Thymus (tissue), 11 donors: Measurements from ENCODE around the gene CFB. TPM values are rescaled to one million over a fixed set of nuclear protein-coding genes. Genes with fewer than 3 reads are reported as not detected.
"Not testable (repeated sequence)": the region's sequence is repeated elsewhere in the genome, so short reads cannot be mapped to it uniquely, and the experiment has no call there.

ENCODE experiments used
- DNase-seq, 9 donors: peaks; one replicate each; pipeline ENCODE4 v3.0.0-alpha.2; 2013; ENCODE audit warnings: low spot score in 9 of 9, low read depth in 6 of 9, missing footprints in 1 of 9
- H3K27ac ChIP-seq, 2 donors: one replicate each; pipeline ENCODE4 v1.5.1; 2013; ENCODE audit warnings: control low read depth in 1 of 2, low read depth in 1 of 2, low read length in 1 of 2, mild to moderate bottlenecking in 1 of 2, moderate library complexity in 1 of 2
- H3K27me3 ChIP-seq, 2 donors: one replicate each; pipeline ENCODE4 v1.5.1; 2013; ENCODE audit warnings: low read length in 1 of 2; ENCODE audit not compliant: control insufficient read depth in 2 of 2, insufficient read depth in 1 of 2
- H3K36me3 ChIP-seq, 2 donors: one replicate each; pipeline ENCODE4 v1.5.1; 2013; ENCODE audit warnings: low read length in 1 of 2, mild to moderate bottlenecking in 1 of 2, moderate library complexity in 1 of 2; ENCODE audit not compliant: control insufficient read depth in 2 of 2, insufficient read depth in 2 of 2
- H3K4me1 ChIP-seq, 2 donors: one replicate each; pipeline ENCODE4 v1.5.1; 2013; ENCODE audit warnings: low read length in 2 of 2; ENCODE audit not compliant: control insufficient read depth in 2 of 2, insufficient read depth in 2 of 2
- H3K4me3 ChIP-seq, 2 donors: one replicate each; pipeline ENCODE4 v1.5.1; 2013; ENCODE audit warnings: low read length in 2 of 2, control low read depth in 1 of 2, mild to moderate bottlenecking in 1 of 2
- H3K9me3 ChIP-seq, 2 donors: one replicate each; pipeline ENCODE4 v1.5.1; 2013; ENCODE audit warnings: low read length in 1 of 2, mild to moderate bottlenecking in 1 of 2; ENCODE audit not compliant: control insufficient read depth in 2 of 2, insufficient read depth in 1 of 2
- WGBS: extraction: QIAGEN DNeasy Blood & Tissue Kit; methylation state at CpG from one replicate; pipeline ENCODE4 v1.1.7; 2013; 5-methylcytosine and 5-hydroxymethylcytosine counted together
- polyA plus RNA-seq: library from polyadenylated mRNA; stranded (reverse); fragments of 200-250 nt; gene quantifications from one replicate; pipeline ENCODE4 v1.2.3, GENCODE V29; 2013
- total RNA-seq: library from RNA; stranded (reverse); fragments of 120-200 nt; gene quantifications from one replicate; pipeline ENCODE4 v1.2.4, GENCODE V29; 2013
- donor health status: healthy.

CFB gene
- total and polyA plus RNA-seq, 2 donors: 17.0 to 41.0 TPM

DNA sequence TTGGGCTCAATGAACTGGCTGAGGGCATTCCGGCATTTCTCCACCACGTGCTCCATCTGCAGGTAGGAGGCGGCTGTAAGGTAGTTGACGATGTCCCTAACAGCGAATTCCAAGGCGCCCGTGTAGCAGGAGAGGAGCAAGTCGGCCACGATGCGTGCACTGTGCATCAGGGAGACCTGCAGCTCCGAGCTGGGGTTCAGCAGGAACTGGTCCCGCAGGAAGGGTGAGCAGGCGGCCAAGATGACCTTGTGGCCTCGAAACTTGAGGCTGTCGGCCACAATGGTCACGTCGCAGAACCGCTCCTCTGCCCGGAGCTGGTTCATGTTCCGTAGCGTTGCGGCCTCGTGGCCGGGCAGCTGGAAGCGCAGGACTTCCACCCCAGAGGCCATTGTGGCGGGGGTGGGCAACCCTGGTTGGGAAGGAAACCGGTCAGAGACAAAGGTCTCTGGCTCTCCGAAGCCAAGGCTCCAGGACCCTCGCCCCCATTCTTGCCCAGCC lies 44.9 kb upstream of the CFB start:
- Histone ChIP-seq H3K9me3 (no peaks in the 10 kb centered on the region), H3K36me3 (peaks cover 6 to 8% of the 10 kb centered on the region in 2 donors), H3K27me3 (no peaks in the 10 kb centered on the region), H3K4me3 (peak overlapping the region; percentile 57 to 69), H3K27ac (no peak overlapping the region), H3K4me1 (peaks cover 23 to 34% of the 10 kb centered on the region in 2 donors)
- DNase-seq: no peak
- 87% methylated on average over 29 of the region's 29 CpGs for WGBS

DNA sequence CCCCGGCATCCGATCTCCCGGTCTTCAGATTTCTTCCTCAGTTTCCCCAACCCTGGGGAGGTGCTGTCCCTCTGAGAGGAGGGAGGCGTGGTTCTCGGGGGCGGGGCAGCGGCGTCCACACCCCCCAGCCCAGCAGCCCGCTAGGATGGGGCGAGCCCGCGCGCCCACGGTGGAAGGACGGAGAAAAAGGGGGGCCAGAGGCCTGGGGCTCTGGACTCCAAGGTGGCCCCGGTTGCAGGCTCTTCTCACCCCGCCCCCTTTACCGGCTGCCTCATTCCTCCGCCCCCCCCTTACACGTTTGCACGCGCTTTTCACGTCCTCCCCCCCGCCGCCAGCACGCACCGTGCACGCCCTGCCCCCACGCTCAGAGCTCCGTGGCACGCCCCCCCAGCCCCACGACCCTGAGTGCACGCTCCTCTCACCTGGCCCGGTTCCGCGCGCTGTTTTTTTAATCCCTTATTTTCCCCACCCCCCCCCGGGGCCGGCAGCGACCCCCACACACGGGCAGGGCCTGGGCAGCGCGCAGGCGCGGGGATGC lies 44.4 kb upstream of the CFB start:
- WGBS: 4% methylated on average over 45 of the region's 45 CpGs
- Histone ChIP-seq H3K27me3 (no peaks in the 10 kb centered on the region), H3K4me1 (peaks cover 23 to 30% of the 10 kb centered on the region in 2 donors), H3K9me3 (no peaks in the 10 kb centered on the region), H3K36me3 (peaks cover under 1 to 4% of the 10 kb centered on the region in 2 donors), H3K4me3 (peak overlapping the region; percentile 57 to 69), H3K27ac (peak overlapping the region; percentile 42 to 44)
- DNase-seq: peak in 5 of 9 donors; percentile 27 to 66 (median 44)

DNA sequence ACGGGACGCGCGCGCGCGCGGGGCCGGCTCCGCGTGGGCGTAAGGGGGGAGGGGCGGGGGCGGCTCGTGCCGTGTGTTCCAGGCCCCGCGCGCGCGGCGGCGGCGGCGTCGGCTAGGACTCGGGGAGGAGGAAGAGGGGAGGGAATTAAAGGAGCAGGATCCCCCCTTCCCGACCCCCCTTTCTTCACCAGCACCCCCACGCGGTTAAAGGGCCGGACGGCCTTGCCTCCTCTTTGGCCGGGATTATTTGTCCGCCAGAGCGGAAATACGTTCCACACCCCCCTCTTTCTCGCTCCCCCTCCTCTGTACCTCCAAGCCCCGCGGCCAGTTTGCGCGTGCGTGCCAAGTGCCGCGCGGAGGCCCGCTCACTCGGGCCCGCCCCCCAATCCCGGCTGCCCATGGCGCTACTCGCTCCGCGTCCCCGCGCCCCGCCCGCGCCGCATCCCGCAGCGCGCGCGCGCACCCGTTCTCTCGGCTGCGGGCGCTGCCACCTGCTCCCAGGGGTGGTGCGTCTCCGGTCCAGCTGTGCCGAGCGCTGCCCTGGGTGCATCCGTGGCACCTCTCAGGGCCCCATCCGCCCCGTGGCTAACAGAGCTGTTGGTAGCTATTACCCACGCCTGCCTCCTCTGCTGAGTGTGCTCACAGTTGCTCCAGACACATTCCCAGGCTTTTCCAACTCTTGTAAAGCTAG lies 43.8 kb upstream of the CFB start, which contains the start of gene ZBTB12:
Gene ZBTB12, minus strand, starts transcription at position 134 of the 691 bp plus-strand sequence. CDS start 781 bp downstream, outside the sequence.
- peak within 1 kb of the TSS; percentile 57 to 69 for H3K4me3 ChIP-seq
- no peaks in the 10 kb centered on the region for H3K9me3 ChIP-seq
- peaks cover 0 to 4% of the 10 kb centered on the region in 2 donors for H3K36me3 ChIP-seq
- no peaks in the 10 kb centered on the region for H3K27me3 ChIP-seq
- peak; percentile 58 to 90 (median 77) for DNase-seq
- under 1% methylated on average over 77 of the region's 77 CpGs for WGBS
- H3K4me1 ChIP-seq: peaks cover 19 to 25% of the 10 kb centered on the region in 2 donors
- peak within 1 kb of the TSS; percentile 82 to 84 for H3K27ac ChIP-seq

- WGBS: 97% methylated on average over 3 of the region's 3 CpGs
- Histone ChIP-seq H3K27ac (no peak overlapping the region), H3K9me3 (no peaks in the 10 kb centered on the region), H3K4me3 (no peak overlapping the region), H3K36me3 (peaks cover 0 to 4% of the 10 kb centered on the region in 2 donors), H3K4me1 (peaks cover 14 to 19% of the 10 kb centered on the region in 2 donors), H3K27me3 (no peaks in the 10 kb centered on the region)
- no peak for DNase-seq
Observed at GRCh38 chr6:31903957-31904356, 41.9 kb upstream of the CFB start.

DNA sequence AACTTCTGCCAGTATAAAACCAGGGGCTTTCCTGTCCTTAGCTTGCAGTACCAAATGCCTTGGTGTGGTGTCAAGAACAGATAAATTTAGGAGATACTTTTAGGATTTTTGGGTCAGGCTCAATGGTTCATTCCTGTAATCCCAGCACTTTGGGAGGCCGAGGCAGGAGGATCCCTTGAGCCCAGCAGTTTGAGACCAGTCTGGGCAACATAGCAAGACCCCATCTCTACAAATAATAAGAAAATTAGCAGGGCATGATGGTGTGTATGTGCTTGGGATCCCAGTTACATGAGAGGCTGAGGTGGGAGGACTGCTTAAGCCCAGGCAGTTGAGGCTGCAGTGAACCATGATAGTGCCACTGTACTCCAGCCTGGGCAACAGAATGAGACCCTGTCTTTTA lies 40.9 kb upstream of the CFB start:
- H3K4me3 ChIP-seq: no peak overlapping the region
- no peak overlapping the region for H3K27ac ChIP-seq
- no peaks in the 10 kb centered on the region for H3K27me3 ChIP-seq
- 96% methylated on average over 1 of the region's 1 CpG for WGBS
- DNase-seq: no peak
- H3K36me3 ChIP-seq: peaks cover 0 to under 1% of the 10 kb centered on the region in 2 donors
- no peaks in the 10 kb centered on the region for H3K9me3 ChIP-seq
- peaks cover 8 to 15% of the 10 kb centered on the region in 2 donors for H3K4me1 ChIP-seq

DNA sequence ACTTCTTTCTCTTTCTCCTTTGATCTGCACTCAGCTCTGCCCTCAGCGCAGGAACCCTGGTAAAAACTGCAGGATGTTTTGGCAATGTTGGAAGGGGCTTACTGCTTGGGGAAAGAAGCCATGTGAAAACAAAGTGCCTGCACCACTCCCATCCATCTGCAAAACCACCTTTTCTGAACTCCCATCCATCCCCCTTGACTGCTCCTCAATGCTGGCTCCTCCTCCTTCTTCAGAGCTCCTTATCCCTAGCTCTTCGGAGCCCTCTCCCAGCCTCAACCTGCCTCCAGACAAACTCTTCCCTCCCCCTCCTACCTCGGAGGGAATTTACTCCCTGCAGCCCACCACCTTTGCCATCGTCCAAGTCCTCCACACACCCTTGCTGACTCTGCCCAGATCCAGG lies 39.8 kb upstream of the CFB start:
- Histone ChIP-seq H3K27me3 (no peaks in the 10 kb centered on the region), H3K27ac (peak overlapping the region in 1 of 2 donors; percentile 4), H3K36me3 (no peaks in the 10 kb centered on the region), H3K4me1 (peaks cover 8 to 13% of the 10 kb centered on the region in 2 donors), H3K9me3 (no peaks in the 10 kb centered on the region), H3K4me3 (no peak overlapping the region)
- 79% methylated on average over 4 of the region's 4 CpGs for WGBS
- DNase-seq: no peak

DNA sequence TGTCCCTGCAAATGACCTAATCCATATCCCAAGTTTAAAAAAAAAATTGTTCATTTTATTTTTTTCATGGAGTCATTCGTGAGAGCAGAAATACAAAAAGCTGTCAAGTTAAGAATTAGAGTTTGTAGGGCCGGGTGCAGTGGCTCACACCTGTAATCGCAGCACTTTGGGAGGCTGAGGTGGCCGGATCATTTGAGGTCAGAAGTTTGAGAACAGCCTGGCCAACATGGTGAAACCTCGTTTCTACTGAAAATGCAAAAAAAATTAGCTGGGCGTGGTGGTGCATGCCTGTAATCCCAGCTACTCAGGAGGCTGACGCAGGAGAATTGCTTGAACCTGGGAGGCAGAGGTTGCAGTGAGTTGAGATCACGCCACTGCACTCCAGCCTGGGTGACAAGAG lies 39.2 kb upstream of the CFB start:
- DNase-seq, H3K4me1 ChIP-seq, H3K27me3 ChIP-seq, H3K4me3 ChIP-seq, H3K9me3 ChIP-seq, H3K27ac ChIP-seq, H3K36me3 ChIP-seq: not testable (repeated sequence)
- WGBS: 92% methylated on average over 8 of the region's 8 CpGs

GRCh38 chr6:31907158-31907813 lies 38.6 kb upstream of the CFB start:
- Histone ChIP-seq H3K4me1 (peaks cover 4 to 9% of the 10 kb centered on the region in 2 donors), H3K4me3 (no peak overlapping the region), H3K36me3 (no peaks in the 10 kb centered on the region), H3K27me3 (no peaks in the 10 kb centered on the region), H3K9me3 (no peaks in the 10 kb centered on the region), H3K27ac (no peak overlapping the region)
- 65% methylated on average over 7 of the region's 7 CpGs for WGBS
- DNase-seq: no peak

GRCh38 chr6:31908255-31908654 lies 37.6 kb upstream of the CFB start:
- not testable (repeated sequence) for H3K4me1 ChIP-seq, H3K36me3 ChIP-seq, H3K27me3 ChIP-seq, H3K27ac ChIP-seq, H3K4me3 ChIP-seq, DNase-seq, H3K9me3 ChIP-seq
- WGBS: 97% methylated on average over 5 of the region's 5 CpGs
